Smooth muscle cell (in vitro differentiated cells): Measurements from ENCODE around the gene PEF1. TPM values are rescaled to one million over a fixed set of nuclear protein-coding genes. Genes with fewer than 3 reads are reported as not detected.

Source experiments
- DNase-seq: peaks from one replicate; lab custom pipeline; 2025; ENCODE audit not compliant: unreplicated experiment; lab: John Stamatoyannopoulos, UW
- H2AFZ ChIP-seq: fragments of 200-600 bp; sonication (generic); 2 replicates; pipeline ENCODE4 v1.6.0; 2016; ENCODE audit warnings: antibody characterized with exemption, low read depth, mild to moderate bottlenecking
- H3F3A ChIP-seq: fragments of 200-600 bp; sonication (generic); 2 replicates; pipeline ENCODE4 v1.6.0; 2017; ENCODE audit warnings: antibody characterized with exemption, low read depth
- H3K27ac ChIP-seq: fragments of 200-600 bp; sonication (generic); 2 replicates; pipeline ENCODE4 v1.5.1; 2016; ENCODE audit warnings: low read depth, mild to moderate bottlenecking
- H3K27me3 ChIP-seq: fragments of 200-600 bp; sonication (generic); 2 replicates; pipeline ENCODE4 v1.6.1; 2016; ENCODE audit warnings: low read depth, mild to moderate bottlenecking
- H3K36me3 ChIP-seq: fragments of 200-600 bp; sonication (generic); 2 replicates; pipeline ENCODE4 v1.5.1; 2016; ENCODE audit warnings: low read depth
- H3K4me1 ChIP-seq: fragments of 200-600 bp; sonication (generic); 2 replicates; pipeline ENCODE4 v1.5.1; 2016; ENCODE audit warnings: low read depth
- H3K4me2 ChIP-seq: fragments of 200-600 bp; sonication (generic); 2 replicates; pipeline ENCODE4 v1.6.0; 2016; ENCODE audit warnings: mild to moderate bottlenecking
- H3K4me3 ChIP-seq: fragments of 200-600 bp; sonication (generic); 2 replicates; pipeline ENCODE4 v1.5.1; 2016; ENCODE audit warnings: mild to moderate bottlenecking
- H3K79me2 ChIP-seq: fragments of 200-600 bp; sonication (generic); 2 replicates; pipeline ENCODE4 v1.6.0; 2016; ENCODE audit warnings: low read depth, mild to moderate bottlenecking
- H3K9ac ChIP-seq: fragments of 200-600 bp; sonication (generic); 2 replicates; pipeline ENCODE4 v1.6.0; 2016; ENCODE audit warnings: low read depth
- H3K9me3 ChIP-seq: fragments of 200-600 bp; sonication (generic); replicated peaks from 2 replicates; pipeline ENCODE4 v1.5.1; 2016; ENCODE audit warnings: low read depth
- H4K20me1 ChIP-seq: fragments of 200-600 bp; sonication (generic); 2 replicates; pipeline ENCODE4 v1.6.0; 2016; ENCODE audit warnings: low read depth
- WGBS: methylation state at CpG from one replicate; pipeline ENCODE4 v1.1.7; 2016; ENCODE audit warnings: low lambda C conversion rate; 5-methylcytosine and 5-hydroxymethylcytosine counted together
- polyA plus RNA-seq: library from polyadenylated mRNA; unstranded; fragments of >200 nt; fragmentation: Nextera tagmentation; extraction: Ambion mirVana; gene quantifications from 2 replicates; pipeline ENCODE4 v1.2.1, GENCODE V29; 2016
- total RNA-seq: library from RNA; depleted of rRNA; stranded (reverse); fragments of >200 nt; gene quantifications from 2 replicates; pipeline ENCODE4 v1.2.3, GENCODE V29; 2014
- TF ChIP-seq, protein P1 (sequence below): fragments of 200-600 bp; sonication (generic); IDR thresholded peaks from 2 replicates; pipeline ENCODE4 v1.5.1; 2017; ENCODE audit warnings: borderline replicate concordance, mild to moderate bottlenecking, antibody characterized with exemption; ENCODE audit not compliant: insufficient read depth, poor library complexity, severe bottlenecking

PEF1 gene
- total and polyA plus RNA-seq, 2 experiments from 2014 or later: 61.4 to 77.1 TPM

DNA sequence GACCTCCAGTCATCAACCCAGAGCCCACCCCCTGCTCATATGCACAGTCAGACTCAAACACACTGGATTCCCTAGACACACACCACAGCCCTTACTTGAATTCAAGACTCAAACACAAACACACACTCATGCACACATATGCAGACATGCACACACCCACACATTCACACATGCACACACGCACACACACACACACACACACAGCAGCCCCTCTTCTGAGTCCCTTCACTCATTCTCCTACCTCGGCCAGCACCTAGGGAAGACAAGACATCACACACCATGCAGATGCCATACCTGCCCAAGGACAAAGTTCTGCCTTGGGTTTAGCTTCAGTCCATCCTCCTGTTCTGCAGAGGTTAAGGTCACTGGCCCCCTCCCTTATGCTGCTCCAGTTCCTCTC, 28.7 kb downstream of the PEF1 start:
- no peaks in the 10 kb centered on the region for H3K4me1 ChIP-seq
- no peaks in the 10 kb centered on the region for H3F3A ChIP-seq
- H3K27me3 ChIP-seq: peaks cover 8% of the 10 kb centered on the region
- no peaks in the 10 kb centered on the region for H4K20me1 ChIP-seq
- 90% methylated on average over 2 of the region's 2 CpGs for WGBS
- H3K36me3 ChIP-seq: no peaks in the 10 kb centered on the region
- no peaks in the 10 kb centered on the region for H3K79me2 ChIP-seq
- no peak for DNase-seq
- TF ChIP-seq, protein P1, sequence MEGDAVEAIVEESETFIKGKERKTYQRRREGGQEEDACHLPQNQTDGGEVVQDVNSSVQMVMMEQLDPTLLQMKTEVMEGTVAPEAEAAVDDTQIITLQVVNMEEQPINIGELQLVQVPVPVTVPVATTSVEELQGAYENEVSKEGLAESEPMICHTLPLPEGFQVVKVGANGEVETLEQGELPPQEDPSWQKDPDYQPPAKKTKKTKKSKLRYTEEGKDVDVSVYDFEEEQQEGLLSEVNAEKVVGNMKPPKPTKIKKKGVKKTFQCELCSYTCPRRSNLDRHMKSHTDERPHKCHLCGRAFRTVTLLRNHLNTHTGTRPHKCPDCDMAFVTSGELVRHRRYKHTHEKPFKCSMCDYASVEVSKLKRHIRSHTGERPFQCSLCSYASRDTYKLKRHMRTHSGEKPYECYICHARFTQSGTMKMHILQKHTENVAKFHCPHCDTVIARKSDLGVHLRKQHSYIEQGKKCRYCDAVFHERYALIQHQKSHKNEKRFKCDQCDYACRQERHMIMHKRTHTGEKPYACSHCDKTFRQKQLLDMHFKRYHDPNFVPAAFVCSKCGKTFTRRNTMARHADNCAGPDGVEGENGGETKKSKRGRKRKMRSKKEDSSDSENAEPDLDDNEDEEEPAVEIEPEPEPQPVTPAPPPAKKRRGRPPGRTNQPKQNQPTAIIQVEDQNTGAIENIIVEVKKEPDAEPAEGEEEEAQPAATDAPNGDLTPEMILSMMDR: no peak
- H2AFZ ChIP-seq: no peak overlapping the region
- H3K9ac ChIP-seq: no peak overlapping the region
- H3K27ac ChIP-seq: no peak overlapping the region
- H3K4me3 ChIP-seq: no peak overlapping the region
- H3K9me3 ChIP-seq: no peaks in the 10 kb centered on the region
- no peak overlapping the region for H3K4me2 ChIP-seq

DNA sequence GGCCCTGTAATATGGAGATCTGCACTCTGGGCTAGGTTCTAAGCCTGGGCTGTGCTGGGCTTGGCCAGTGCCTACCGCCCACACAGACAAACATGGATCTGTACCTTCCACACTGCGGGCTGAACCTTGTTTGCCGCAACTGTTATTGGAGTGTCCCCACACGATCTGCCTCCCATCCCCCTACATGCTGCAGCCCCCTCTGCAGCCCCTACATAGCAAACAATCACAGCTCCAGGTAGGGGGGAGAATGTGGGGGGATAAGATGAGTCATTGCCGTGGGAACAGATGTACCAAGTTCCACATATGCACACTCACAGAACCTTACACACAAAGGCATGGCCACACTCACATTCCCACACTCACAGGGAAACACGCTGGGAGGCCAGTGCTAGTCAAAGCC, 29.3 kb downstream of the PEF1 start:
- TF ChIP-seq, protein P1: no peak
- Histone ChIP-seq H3K27me3 (peaks cover 8% of the 10 kb centered on the region), H2AFZ (no peak overlapping the region), H3K4me1 (no peaks in the 10 kb centered on the region), H3K9ac (no peak overlapping the region), H3F3A (no peaks in the 10 kb centered on the region), H3K4me2 (no peak overlapping the region), H3K27ac (no peak overlapping the region), H4K20me1 (no peaks in the 10 kb centered on the region), H3K4me3 (no peak overlapping the region), H3K9me3 (no peaks in the 10 kb centered on the region), H3K79me2 (no peaks in the 10 kb centered on the region), H3K36me3 (no peaks in the 10 kb centered on the region)
- DNase-seq: no peak
- 92% methylated on average over 5 of the region's 6 CpGs for WGBS

DNA sequence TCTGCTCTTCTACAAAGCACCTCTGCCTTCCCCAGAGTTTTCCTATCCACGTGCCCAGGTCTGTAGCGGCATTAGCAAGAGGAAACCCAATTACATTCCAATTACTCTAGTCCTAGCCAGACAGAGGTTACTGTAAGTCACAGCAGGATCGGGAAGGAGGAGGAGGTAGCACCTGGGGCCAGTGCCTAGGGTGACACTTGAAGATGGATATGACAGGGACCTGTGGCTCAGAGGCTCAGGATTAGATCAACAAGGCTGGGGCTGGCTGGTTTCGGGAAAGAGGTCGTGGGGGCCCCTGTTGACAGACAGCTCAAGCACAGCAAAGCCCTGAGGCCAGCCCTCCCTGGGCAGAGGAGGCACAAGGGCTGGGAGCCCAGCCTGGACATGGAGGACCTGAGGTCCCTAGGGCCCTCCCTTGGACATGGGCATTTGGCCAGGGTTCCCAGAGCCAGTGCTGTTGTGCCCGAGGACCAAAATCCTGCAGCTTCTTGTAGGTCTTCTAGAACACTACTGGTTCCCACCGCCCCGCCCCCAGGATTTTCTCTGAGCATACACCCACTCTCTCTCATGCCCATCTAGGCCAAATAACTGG, 30.2 kb downstream of the PEF1 start:
- Histone ChIP-seq H4K20me1 (no peaks in the 10 kb centered on the region), H3K4me1 (no peaks in the 10 kb centered on the region), H3K27ac (no peak overlapping the region), H2AFZ (no peak overlapping the region), H3K36me3 (no peaks in the 10 kb centered on the region), H3K4me3 (no peak overlapping the region), H3F3A (no peaks in the 10 kb centered on the region), H3K9ac (no peak overlapping the region), H3K79me2 (no peaks in the 10 kb centered on the region), H3K9me3 (no peaks in the 10 kb centered on the region), H3K27me3 (peaks cover 8% of the 10 kb centered on the region), H3K4me2 (no peak overlapping the region)
- DNase-seq: no peak
- WGBS: 74% methylated on average over 8 of the region's 8 CpGs
- TF ChIP-seq, protein P1: no peak

DNA sequence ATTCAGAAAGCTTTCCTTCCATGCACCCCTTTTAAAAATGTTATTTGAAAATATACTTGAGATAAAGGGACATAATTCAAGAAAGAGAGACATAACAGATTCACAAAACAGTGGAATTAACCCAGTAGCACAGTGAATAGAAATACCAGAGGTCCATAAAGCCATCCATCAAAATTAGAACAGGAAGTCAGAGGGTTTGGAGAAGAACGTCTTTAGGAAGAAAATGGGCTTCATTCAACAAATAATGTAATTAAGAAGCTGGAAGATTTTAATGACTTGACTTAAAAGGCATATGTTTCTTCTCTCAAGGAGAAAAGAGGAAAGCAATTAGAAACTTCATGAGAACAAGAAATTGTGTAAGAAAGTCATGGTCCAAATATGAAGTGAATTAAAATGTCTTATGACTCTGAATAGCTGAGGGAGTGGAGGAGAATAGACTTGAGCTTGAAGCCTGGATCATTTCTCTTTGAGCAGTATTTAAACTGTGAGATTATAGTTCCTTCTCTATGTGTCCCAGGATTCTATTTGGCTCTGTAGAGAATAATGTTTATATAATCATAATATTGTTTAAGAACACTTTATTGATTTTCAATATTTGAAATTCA, 35.1 kb downstream of the PEF1 start:
- Histone ChIP-seq H3K9ac (no peak overlapping the region), H3K27me3 (no peaks in the 10 kb centered on the region), H3K27ac (no peak overlapping the region), H3K4me3 (no peak overlapping the region), H3K79me2 (no peaks in the 10 kb centered on the region), H2AFZ (no peak overlapping the region), H3K9me3 (no peaks in the 10 kb centered on the region), H3K4me1 (no peaks in the 10 kb centered on the region), H3K4me2 (no peak overlapping the region), H3K36me3 (no peaks in the 10 kb centered on the region), H3F3A (no peaks in the 10 kb centered on the region), H4K20me1 (no peaks in the 10 kb centered on the region)
- WGBS: 18% methylated on average over 1 of the region's 1 CpG
- TF ChIP-seq, protein P1: no peak
- no peak for DNase-seq
